LHCN-M2 (cell line): ENCODE measurements around the gene GLI1. TPM values are rescaled to one million over a fixed set of nuclear protein-coding genes. Genes with fewer than 3 reads are reported as not detected.
"Not testable (repeated sequence)": the region's sequence is repeated elsewhere in the genome, so short reads cannot be mapped to it uniquely, and the experiment has no call there.

Experiments used
- DNase-seq: peaks from one replicate; pipeline ENCODE4 v3.0.0-alpha.2; 2012; ENCODE audit warnings: low read depth
- total RNA-seq: library from RNA; depleted of rRNA; stranded (reverse); fragments of >200 nt; gene quantifications from 2 replicates; pipeline ENCODE4 v1.2.3, GENCODE V29; 2014

The GLI1 gene
- total RNA-seq, 1 experiment from 2014 or later = 1.1 TPM

DNA sequence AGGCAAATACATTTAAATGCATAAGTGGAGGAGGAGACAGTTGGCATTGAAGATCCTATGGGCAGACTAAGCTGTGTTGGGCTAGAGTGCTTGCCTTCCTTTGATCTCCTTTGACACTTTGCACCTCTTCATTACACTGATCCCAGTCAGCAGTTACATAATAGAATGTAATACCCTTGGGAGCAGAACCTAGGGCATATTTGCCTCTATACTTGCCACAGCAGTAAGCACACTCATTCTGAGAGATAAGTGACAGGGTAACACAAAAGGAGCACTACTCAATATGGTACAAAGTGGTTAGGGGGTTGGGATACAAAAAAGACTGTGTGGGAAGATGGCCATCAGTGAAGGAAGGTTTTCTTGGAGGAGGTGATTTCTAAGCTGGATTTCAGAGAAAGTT, 37.2 kb downstream of the GLI1 start:
- DNase-seq = no peak

DNA sequence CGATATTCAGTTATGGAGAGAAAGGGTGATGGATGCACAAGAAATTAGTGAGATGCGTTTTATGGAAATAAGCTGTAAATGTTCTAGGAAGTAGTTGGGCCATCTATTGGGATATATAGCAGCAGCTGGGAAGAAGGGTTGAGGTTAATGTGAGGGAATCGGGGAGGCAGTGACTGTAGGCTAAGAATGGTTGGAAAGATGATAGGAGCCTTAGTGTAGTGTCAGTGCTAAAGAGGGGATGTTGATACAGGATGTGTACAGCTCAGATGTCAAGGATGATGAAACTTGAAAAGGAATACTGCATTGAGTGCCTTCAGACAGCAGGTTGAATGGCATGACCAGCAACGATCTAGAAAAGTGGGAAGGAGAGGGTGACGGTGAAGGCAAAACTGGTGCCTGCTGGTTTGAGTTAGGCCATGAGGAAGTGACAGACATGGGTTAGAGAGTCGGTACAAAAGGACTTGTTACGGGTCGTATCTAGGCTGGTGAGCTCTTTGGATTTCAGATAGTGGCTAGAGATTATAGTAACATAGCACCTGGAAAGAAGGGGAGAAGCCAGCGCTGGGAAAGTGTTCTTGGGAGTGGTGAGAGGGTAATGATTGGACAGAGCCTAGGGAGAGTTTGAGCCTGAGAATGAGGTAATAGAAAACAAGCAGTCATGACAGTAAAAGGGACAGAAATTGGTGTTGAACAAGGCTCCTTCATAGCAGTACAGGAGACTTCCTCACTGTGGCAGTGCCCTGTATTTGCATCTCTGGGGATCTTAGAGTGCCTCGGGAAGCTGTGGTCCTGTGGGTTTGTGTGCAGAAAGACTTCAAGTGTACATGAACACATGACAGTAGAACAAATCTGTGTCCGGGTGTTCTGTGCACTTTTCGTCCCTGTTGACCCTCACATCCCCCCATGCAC, 37.9 kb downstream of the GLI1 start:
- DNase-seq = no peak

GRCh38 chr12:57498132-57498502, 38.5 kb downstream of the GLI1 start:
- DNase-seq = no peak

- DNase-seq = no peak
Observed at GRCh38 chr12:57498571-57498970, 39.0 kb downstream of the GLI1 start.

- DNase-seq = no peak
Observed at GRCh38 chr12:57500213-57500612, 40.6 kb downstream of the GLI1 start.

DNA sequence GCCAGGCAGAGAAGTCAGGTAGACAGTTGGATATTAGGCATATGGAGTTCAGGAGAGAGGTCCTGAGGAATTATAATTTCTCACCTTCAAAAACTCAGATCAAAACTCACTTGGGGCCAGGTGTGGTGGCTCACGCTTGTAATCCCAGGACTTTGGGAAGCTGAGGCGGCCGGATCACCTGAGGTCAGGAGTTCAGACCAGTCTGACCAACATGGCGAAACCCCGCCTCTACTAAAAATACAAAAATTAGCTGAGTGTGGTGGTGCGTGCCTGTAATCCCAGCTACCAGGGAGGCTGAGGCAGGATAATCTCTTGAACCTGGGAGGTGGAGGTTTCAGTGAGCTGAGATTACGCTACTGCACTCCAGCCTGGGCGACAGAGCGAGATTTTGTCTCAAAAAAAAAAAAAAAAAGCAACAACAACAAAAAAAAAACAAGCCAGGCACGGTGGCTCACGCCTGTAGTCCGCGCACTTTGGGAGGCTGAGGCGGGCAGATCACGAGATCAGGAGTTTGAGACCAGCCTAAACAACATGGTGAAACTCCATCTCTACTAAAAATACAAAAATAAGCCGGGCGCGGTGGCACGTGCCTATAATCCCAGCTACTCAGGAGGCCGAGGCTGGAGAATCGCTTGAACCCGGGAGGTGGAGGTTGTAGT, 42.9 kb downstream of the GLI1 start:
- DNase-seq = not testable (repeated sequence)

DNA sequence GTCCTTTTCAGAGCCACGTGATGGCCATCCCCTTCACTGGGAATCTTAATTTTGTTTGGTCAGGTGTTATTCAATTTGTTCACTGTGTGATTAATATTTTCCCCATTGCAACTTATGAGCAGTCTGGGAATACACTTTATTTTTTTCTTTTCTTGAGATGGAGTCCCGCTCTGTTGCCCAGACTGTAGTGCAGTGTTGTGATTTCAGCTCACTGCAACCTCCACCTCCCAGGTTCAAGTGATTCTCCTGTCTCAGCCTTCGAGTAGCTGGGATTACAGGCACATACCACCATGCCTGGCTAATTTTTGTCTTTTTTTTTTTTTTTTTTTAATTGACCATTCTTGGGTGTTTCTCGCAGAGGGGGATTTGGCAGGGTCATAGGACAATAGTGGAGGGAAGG, 47.0 kb downstream of the GLI1 start:
- not testable (repeated sequence) for DNase-seq

DNA sequence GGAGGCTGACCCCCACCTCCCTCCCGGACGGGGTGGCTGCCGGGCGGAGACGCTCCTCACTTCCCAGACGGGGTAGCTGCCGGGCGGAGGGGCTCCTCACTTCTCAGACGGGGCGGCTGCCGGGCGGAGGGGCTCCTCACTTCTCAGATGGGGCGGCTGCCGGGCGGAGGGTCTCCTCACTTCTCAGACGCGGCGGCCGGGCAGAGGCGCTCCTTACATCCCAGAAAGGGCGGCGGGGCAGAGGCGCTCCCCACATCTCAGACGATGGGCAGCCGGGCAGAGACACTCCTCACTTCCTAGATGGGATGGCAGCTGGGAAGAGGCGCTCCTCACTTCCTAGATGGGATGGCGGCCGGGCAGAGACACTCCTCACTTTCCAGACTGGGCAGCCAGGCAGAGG, 48.2 kb downstream of the GLI1 start:
- not testable (repeated sequence) for DNase-seq

- DNase-seq = no peak
Observed at GRCh38 chr12:57511161-57511560, 51.6 kb downstream of the GLI1 start.

- DNase-seq = no peak
Observed at GRCh38 chr12:57511588-57512325, 52.2 kb downstream of the GLI1 start.

DNA sequence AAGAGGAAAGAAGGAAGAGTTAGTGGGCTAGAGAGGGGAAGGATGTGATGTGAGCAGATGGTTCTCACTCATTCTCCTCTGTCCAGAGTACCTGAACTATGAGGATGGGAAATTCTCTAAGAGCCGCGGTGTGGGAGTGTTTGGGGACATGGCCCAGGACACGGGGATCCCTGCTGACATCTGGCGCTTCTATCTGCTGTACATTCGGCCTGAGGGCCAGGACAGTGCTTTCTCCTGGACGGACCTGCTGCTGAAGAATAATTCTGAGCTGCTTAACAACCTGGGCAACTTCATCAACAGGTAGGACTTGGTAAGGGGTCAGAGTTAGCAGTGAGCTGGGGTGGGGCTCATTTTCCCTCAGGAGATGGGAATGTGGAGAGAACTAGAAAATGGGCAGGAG, 53.1 kb downstream of the GLI1 start:
- DNase-seq = no peak

DNA sequence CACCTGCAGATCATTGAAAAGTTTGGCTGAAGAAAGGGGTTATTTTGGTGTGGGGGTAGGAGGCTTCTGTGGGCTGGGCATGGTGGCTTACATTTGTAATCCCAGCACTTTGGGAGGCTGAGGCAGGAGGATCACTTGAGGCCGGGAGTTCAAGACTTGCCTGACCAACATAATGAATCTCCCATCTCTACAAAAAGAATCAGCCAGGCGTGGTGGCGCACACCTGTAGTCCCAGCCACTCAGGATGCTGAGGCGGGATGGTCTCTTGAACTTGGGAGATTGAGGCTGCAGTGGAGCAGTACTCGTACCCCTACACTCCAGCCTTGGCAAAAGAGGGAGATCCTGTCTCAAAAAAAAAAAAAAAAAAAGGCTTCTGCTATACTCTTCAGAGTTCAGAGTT, 53.7 kb downstream of the GLI1 start:
- DNase-seq = no peak

- DNase-seq = not testable (repeated sequence)
Observed at GRCh38 chr12:57513677-57514076, 54.1 kb downstream of the GLI1 start.

- not testable (repeated sequence) for DNase-seq
Observed at GRCh38 chr12:57514246-57514645, 54.7 kb downstream of the GLI1 start.

- no peak for DNase-seq
Observed at GRCh38 chr12:57514720-57515407, 55.3 kb downstream of the GLI1 start.

DNA sequence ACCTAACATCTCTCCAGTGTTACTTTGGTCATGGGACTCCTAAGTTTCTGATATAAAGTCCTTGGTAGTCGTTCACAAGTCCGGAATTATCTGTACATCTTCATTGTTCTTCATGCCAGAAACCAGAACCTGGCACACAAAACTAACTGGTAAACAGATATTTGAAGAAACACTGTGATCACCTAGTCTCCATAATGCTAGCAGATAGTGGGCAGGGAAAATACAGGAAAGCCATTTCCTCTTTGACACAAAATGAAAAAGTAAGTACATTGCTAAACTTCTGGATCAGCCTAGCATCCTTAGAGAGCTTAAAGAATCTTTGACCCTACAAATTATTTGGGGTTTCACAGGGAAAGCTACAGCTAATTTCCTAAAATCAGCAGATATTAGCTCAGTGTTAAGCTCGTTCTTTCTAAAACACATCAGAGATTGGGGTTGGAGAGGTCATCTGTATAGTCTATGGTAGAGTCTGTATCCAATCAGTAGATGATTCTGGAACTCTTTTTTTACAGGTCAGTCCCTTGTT, 55.9 kb downstream of the GLI1 start:
- DNase-seq = no peak

- DNase-seq = no peak
Observed at GRCh38 chr12:57515934-57516541, 56.5 kb downstream of the GLI1 start.

DNA sequence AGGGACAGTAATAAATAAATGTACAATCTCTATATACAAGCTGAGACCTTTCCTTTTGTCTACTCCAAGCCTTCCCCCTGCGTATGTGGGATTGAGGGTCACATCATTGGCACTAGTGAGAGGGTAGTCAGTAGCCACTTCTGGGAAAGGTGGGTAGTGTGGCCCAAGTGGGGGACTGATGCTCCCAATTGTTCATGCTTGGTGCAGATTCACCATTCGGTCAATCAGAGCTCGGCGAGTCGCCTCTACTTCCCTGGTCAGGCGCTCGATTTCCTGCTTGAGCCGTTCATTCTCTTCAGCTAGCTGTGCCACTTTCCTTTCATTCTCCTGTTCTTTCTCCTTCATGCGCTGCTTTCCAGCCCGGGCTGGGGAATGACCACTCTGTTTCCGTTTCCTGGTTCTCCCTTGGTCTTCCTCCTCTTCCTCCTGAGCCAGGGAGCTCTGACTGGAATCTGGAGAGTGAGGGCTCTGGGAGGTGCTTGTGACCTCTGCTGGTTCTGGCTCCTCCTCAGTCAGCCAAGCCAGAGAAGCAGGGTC, 57.1 kb downstream of the GLI1 start:
- DNase-seq = no peak

- DNase-seq = peak; percentile 60
Observed at GRCh38 chr12:57517187-57517586, 57.6 kb downstream of the GLI1 start.

DNA sequence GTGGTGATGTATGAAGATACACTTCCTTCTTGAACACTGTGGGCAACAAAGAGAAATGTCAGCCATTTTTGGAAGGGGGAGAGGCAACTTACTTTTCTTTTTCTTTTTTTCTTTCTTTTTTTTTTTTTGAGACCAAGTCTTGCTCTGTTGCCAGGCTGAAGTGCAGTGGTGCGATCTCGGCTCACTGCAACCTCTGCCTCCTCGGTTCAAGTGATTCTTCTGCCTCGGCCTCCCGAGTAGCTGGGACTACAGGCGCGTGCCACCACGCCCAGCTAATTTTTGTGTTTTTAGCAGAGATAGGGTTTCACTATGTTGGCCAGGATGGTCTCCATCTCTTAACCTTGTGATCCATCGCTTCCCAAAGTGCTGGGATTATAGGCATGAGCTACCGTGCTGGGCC, 58.1 kb downstream of the GLI1 start:
- not testable (repeated sequence) for DNase-seq
